GM10266 (cell line): ENCODE measurements around the gene GSK3B.
"Not testable (repeated sequence)": the region's sequence is repeated elsewhere in the genome, so short reads cannot be mapped to it uniquely, and the experiment has no call there.

ENCODE experiments used
- DNase-seq: peaks from one replicate; pipeline ENCODE4 v3.0.0; 2012; ENCODE audit errors: extremely low spot score
- CTCF ChIP-seq: IDR thresholded peaks from 2 replicates; pipeline ENCODE4 v1.5.1; 2012; ENCODE audit warnings: mild to moderate bottlenecking, low read depth; ENCODE audit not compliant: control insufficient read depth, insufficient read depth; ENCODE audit errors: missing control alignments

Gene GSK3B

GRCh38 chr3:120018299-120018698 lies 75.9 kb downstream of the GSK3B start:
- no peak for TF ChIP-seq CTCF
- DNase-seq, result no peak

GRCh38 chr3:120017692-120018091 lies 76.6 kb downstream of the GSK3B start:
- no peak for DNase-seq
- no peak for TF ChIP-seq CTCF

- no peak for DNase-seq
- TF ChIP-seq CTCF, result no peak
These were observed 80.8 kb downstream of the GSK3B start for GRCh38 chr3:120013481-120013880.

GRCh38 chr3:120005741-120006140 lies 88.5 kb downstream of the GSK3B start:
- DNase-seq, result not testable (repeated sequence)

- not testable (repeated sequence) for DNase-seq
These were observed 90.2 kb downstream of the GSK3B start for GRCh38 chr3:120004008-120004498.

- TF ChIP-seq CTCF, result no peak
- no peak for DNase-seq
These were observed 96.1 kb downstream of the GSK3B start for GRCh38 chr3:119998166-119998565.

- DNase-seq, result no peak
- no peak for TF ChIP-seq CTCF
These were observed 103.4 kb downstream of the GSK3B start for GRCh38 chr3:119990888-119991287.

GRCh38 chr3:119989981-119990655 lies 104.1 kb downstream of the GSK3B start:
- no peak for TF ChIP-seq CTCF
- DNase-seq, result no peak

GRCh38 chr3:119986812-119987211 lies 107.4 kb downstream of the GSK3B start:
- not testable (repeated sequence) for DNase-seq
